WTC11 (cell line): Measurements from ENCODE around the gene LARP1. TPM values are rescaled to one million over a fixed set of nuclear protein-coding genes. Genes with fewer than 3 reads are reported as not detected.
A peak's percentile ranks its signal among the peaks of the same experiment; 100 is the strongest.

Experiments used
- ATAC-seq: fragments of 200-7000 bp; cut with Tn5 transposase; 2 replicates; pipeline ENCODE4 v1.10.0; 2021; ENCODE audit warnings: mild to moderate bottlenecking, moderate library complexity
- CTCF ChIA-PET: fragments of 300-600 bp; sonication (Branson Sonifier 250); formaldehyde crosslinking; loops from one replicate; lab custom pipeline; 2021; ENCODE audit warnings: antibody characterized with exemption; lab: Charles Lee
- POLR2A ChIA-PET: fragments of 350-600 bp; sonication (Branson Sonifier 250); formaldehyde crosslinking; loops from one replicate; lab custom pipeline; 2021; ENCODE audit warnings: antibody characterized with exemption; lab: Charles Lee
- DNase-seq: peaks from one replicate; pipeline ENCODE4 v3.0.0; 2021; ENCODE audit warnings: low spot score
- H3K27ac Mint-ChIP-seq: 2 replicates; pipeline ENCODE4 v1.8.0; 2021; ENCODE audit warnings: mixed read lengths
- H3K27me3 Mint-ChIP-seq: 2 replicates; pipeline ENCODE4 v1.8.0; 2021; ENCODE audit warnings: low read depth, mild to moderate bottlenecking, moderate library complexity, mixed read lengths
- H3K36me3 Mint-ChIP-seq: 2 replicates; pipeline ENCODE4 v1.8.0; 2021; ENCODE audit warnings: mixed read lengths
- H3K4me1 Mint-ChIP-seq: 2 replicates; pipeline ENCODE4 v1.8.0; 2022; ENCODE audit warnings: mixed read lengths
- H3K4me3 Mint-ChIP-seq: 2 replicates; pipeline ENCODE4 v1.8.0; 2021; ENCODE audit warnings: mild to moderate bottlenecking, moderate library complexity, mixed read lengths
- H3K9me3 Mint-ChIP-seq: 2 replicates; pipeline ENCODE4 v1.8.0; 2021; ENCODE audit warnings: mixed read lengths
- ATF1 ChIP-seq: sonication (generic); formaldehyde crosslinking; IDR thresholded peaks from 2 replicates; pipeline ENCODE4 v1.8.1; 2023; ENCODE audit warnings: mild to moderate bottlenecking, moderate library complexity, missing genetic modification reagents
- CREM ChIP-seq: sonication (generic); formaldehyde crosslinking; IDR thresholded peaks from 2 replicates; pipeline ENCODE4 v1.8.1; 2022; ENCODE audit warnings: mild to moderate bottlenecking, missing genetic modification reagents, moderate library complexity
- ESRRA ChIP-seq: sonication (generic); formaldehyde crosslinking; IDR thresholded peaks from 2 replicates; pipeline ENCODE4 v1.8.1; 2022; ENCODE audit warnings: mild to moderate bottlenecking, missing genetic modification reagents, borderline replicate concordance
- FOXP1 ChIP-seq: sonication (generic); formaldehyde crosslinking; IDR thresholded peaks from 2 replicates; pipeline ENCODE4 v1.8.0; 2022; ENCODE audit warnings: missing genetic modification reagents, mild to moderate bottlenecking, moderate library complexity, borderline replicate concordance
- HMGA2 ChIP-seq: fragments of 250-450 bp; sonication (Bioruptor Pico); IDR thresholded peaks from 2 replicates; pipeline ENCODE4 v1.4.0; 2021; ENCODE audit warnings: mild to moderate bottlenecking, moderate library complexity
- HMGXB4 ChIP-seq: sonication (generic); formaldehyde crosslinking; IDR thresholded peaks from 2 replicates; pipeline ENCODE4 v1.8.1; 2023; ENCODE audit warnings: mild to moderate bottlenecking, moderate library complexity, missing genetic modification reagents
- JUN ChIP-seq: sonication (generic); formaldehyde crosslinking; IDR thresholded peaks from 2 replicates; pipeline ENCODE4 v1.8.0; 2023; ENCODE audit warnings: mild to moderate bottlenecking, missing genetic modification reagents
- MYBL2 ChIP-seq: sonication (generic); formaldehyde crosslinking; IDR thresholded peaks from 2 replicates; pipeline ENCODE4 v1.8.1; 2023; ENCODE audit warnings: mild to moderate bottlenecking, moderate library complexity, missing genetic modification reagents
- OVOL2 ChIP-seq: fragments of 250-450 bp; sonication (Bioruptor Pico); IDR thresholded peaks from 2 replicates; pipeline ENCODE4 v1.9.0; 2021; ENCODE audit warnings: mild to moderate bottlenecking, borderline replicate concordance
- TP53 ChIP-seq: sonication (generic); formaldehyde crosslinking; IDR thresholded peaks from 2 replicates; pipeline ENCODE4 v1.8.1; 2023; ENCODE audit warnings: mild to moderate bottlenecking, missing genetic modification reagents
- ZBTB43 ChIP-seq: sonication (generic); formaldehyde crosslinking; IDR thresholded peaks from 2 replicates; pipeline ENCODE4 v1.8.1; 2023; ENCODE audit warnings: mild to moderate bottlenecking, missing genetic modification reagents
- ZNF121 ChIP-seq: sonication (generic); formaldehyde crosslinking; IDR thresholded peaks from 2 replicates; pipeline ENCODE4 v1.8.0; 2023; ENCODE audit warnings: missing genetic modification reagents
- ZNF138 ChIP-seq: sonication (generic); formaldehyde crosslinking; conservative IDR thresholded peaks from 2 replicates; pipeline ENCODE4 v1.8.1; 2022; ENCODE audit warnings: mild to moderate bottlenecking, moderate library complexity, missing genetic modification reagents
- ZNF219 ChIP-seq: sonication (generic); formaldehyde crosslinking; IDR thresholded peaks from 2 replicates; pipeline ENCODE4 v1.8.0; 2023; ENCODE audit warnings: missing genetic modification reagents, mild to moderate bottlenecking, borderline replicate concordance
- ZNF263 ChIP-seq: sonication (generic); formaldehyde crosslinking; IDR thresholded peaks from 2 replicates; pipeline ENCODE4 v1.8.1; 2022; ENCODE audit warnings: low read depth, mild to moderate bottlenecking, moderate library complexity, missing genetic modification reagents
- ZNF317 ChIP-seq: sonication (generic); formaldehyde crosslinking; IDR thresholded peaks from 2 replicates; pipeline ENCODE4 v1.8.1; 2023; ENCODE audit warnings: low read depth, mild to moderate bottlenecking, moderate library complexity, missing genetic modification reagents, borderline replicate concordance
- ZNF416 ChIP-seq: fragments of 250-450 bp; sonication (Bioruptor Pico); IDR thresholded peaks from 2 replicates; pipeline ENCODE4 v1.9.0; 2021; ENCODE audit warnings: mild to moderate bottlenecking, inconsistent platforms
- ZNF423 ChIP-seq: fragments of 250-450 bp; sonication (Bioruptor Pico); IDR thresholded peaks from 2 replicates; pipeline ENCODE4 v2.1.2; 2022; ENCODE audit warnings: mild to moderate bottlenecking, moderate library complexity
- total RNA-seq: library from RNA; stranded (reverse); gene quantifications from 3 replicates; pipeline ENCODE4 v1.2.3, GENCODE V29; 2021
- TF ChIP-seq, protein P1 (sequence below): fragments of 250-450 bp; sonication (Bioruptor Pico); IDR thresholded peaks from 2 replicates; pipeline ENCODE4 v1.9.0; 2021; ENCODE audit warnings: mild to moderate bottlenecking, borderline replicate concordance

Gene LARP1
- total RNA-seq, 1 experiment from 2014 or later = 406 TPM

- ChIA-PET POLR2A (no interaction called here), CTCF (interaction anchor here (1.3 kb wide), 1 partner anchor 147 kb away, joined by 4 read pairs; no protein-coding TSS in a partner anchor)
- H3K9me3 Mint-ChIP-seq = no peaks in the 10 kb centered on the region
- peaks cover 88% of the 10 kb centered on the region for H3K36me3 Mint-ChIP-seq
- no peaks in the 10 kb centered on the region for H3K27me3 Mint-ChIP-seq
- no peak overlapping the region for H3K4me3 Mint-ChIP-seq
- TF ChIP-seq ZNF317 (no peak), ATF1 (CRISPR knock-in tag) (no peak), ZNF263 (CRISPR knock-in tag) (no peak)
- DNase-seq (no peak), ATAC-seq (no peak)
- peak overlapping the region; percentile 30 for H3K27ac Mint-ChIP-seq
- no peaks in the 10 kb centered on the region for H3K4me1 Mint-ChIP-seq
Observed at GRCh38 chr5:154797762-154798161, 42.6 kb downstream of the LARP1 start.

- 0 out of 2 replicates have a peak overlapping the region, but pooled peaks have one; percentile 26 for H3K27ac Mint-ChIP-seq
- H3K27me3 Mint-ChIP-seq = no peaks in the 10 kb centered on the region
- DNase-seq (no peak), ATAC-seq (no peak)
- peaks cover 87% of the 10 kb centered on the region for H3K36me3 Mint-ChIP-seq
- no peaks in the 10 kb centered on the region for H3K9me3 Mint-ChIP-seq
- TF ChIP-seq FOXP1 (CRISPR knock-in tag) (no peak), ATF1 (CRISPR knock-in tag) (no peak), ZNF121 (CRISPR knock-in tag) (no peak), ZNF416 (no peak), ZNF219 (no peak), HMGXB4 (CRISPR knock-in tag) (no peak), CREM (CRISPR knock-in tag) (no peak), ZNF423 (CRISPR knock-in tag) (no peak), TP53 (CRISPR knock-in tag) (no peak), MYBL2 (CRISPR knock-in tag) (no peak), ZNF138 (no peak)
- no peaks in the 10 kb centered on the region for H3K4me1 Mint-ChIP-seq
- ChIA-PET CTCF (no interaction called here), POLR2A (interaction anchor here (1.1 kb wide), 1 partner anchor 88 kb away, joined by 4 read pairs; no protein-coding TSS in a partner anchor)
- no peak overlapping the region for H3K4me3 Mint-ChIP-seq
Observed at GRCh38 chr5:154800582-154800981, 45.4 kb downstream of the LARP1 start.

GRCh38 chr5:154801083-154801482 lies 45.9 kb downstream of the LARP1 start:
- ATAC-seq = no peak

More at GRCh38 chr5:154801083-154801482, 45.9 kb downstream of the LARP1 start:
- Mint-ChIP-seq H3K4me3 (no peak overlapping the region), H3K36me3 (peaks cover 92% of the 10 kb centered on the region)
- POLR2A ChIA-PET = interaction anchor here (1.1 kb wide), 1 partner anchor 88 kb away, joined by 4 read pairs; no protein-coding TSS in a partner anchor
- TF ChIP-seq ZBTB43 (CRISPR knock-in tag) = no peak
- TF ChIP-seq ESRRA (CRISPR knock-in tag) = no peak
- TF ChIP-seq ZNF263 (CRISPR knock-in tag) = no peak
- TF ChIP-seq, protein P1, sequence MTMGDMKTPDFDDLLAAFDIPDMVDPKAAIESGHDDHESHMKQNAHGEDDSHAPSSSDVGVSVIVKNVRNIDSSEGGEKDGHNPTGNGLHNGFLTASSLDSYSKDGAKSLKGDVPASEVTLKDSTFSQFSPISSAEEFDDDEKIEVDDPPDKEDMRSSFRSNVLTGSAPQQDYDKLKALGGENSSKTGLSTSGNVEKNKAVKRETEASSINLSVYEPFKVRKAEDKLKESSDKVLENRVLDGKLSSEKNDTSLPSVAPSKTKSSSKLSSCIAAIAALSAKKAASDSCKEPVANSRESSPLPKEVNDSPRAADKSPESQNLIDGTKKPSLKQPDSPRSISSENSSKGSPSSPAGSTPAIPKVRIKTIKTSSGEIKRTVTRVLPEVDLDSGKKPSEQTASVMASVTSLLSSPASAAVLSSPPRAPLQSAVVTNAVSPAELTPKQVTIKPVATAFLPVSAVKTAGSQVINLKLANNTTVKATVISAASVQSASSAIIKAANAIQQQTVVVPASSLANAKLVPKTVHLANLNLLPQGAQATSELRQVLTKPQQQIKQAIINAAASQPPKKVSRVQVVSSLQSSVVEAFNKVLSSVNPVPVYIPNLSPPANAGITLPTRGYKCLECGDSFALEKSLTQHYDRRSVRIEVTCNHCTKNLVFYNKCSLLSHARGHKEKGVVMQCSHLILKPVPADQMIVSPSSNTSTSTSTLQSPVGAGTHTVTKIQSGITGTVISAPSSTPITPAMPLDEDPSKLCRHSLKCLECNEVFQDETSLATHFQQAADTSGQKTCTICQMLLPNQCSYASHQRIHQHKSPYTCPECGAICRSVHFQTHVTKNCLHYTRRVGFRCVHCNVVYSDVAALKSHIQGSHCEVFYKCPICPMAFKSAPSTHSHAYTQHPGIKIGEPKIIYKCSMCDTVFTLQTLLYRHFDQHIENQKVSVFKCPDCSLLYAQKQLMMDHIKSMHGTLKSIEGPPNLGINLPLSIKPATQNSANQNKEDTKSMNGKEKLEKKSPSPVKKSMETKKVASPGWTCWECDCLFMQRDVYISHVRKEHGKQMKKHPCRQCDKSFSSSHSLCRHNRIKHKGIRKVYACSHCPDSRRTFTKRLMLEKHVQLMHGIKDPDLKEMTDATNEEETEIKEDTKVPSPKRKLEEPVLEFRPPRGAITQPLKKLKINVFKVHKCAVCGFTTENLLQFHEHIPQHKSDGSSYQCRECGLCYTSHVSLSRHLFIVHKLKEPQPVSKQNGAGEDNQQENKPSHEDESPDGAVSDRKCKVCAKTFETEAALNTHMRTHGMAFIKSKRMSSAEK (CRISPR knock-in tag) = no peak
- TF ChIP-seq HMGA2 = no peak
- no peak for TF ChIP-seq OVOL2 (CRISPR knock-in tag)
- no peak for TF ChIP-seq JUN (CRISPR knock-in tag)
- TF ChIP-seq, all 79 proteins: peak for 0
- H3K27ac Mint-ChIP-seq = 0 out of 2 replicates have a peak overlapping the region, but pooled peaks have one; percentile 4
- no peaks in the 10 kb centered on the region for H3K4me1 Mint-ChIP-seq
- no peaks in the 10 kb centered on the region for H3K9me3 Mint-ChIP-seq
- H3K27me3 Mint-ChIP-seq = no peaks in the 10 kb centered on the region
- CTCF ChIA-PET = no interaction called here
- no peak for DNase-seq
